Activated CD4-positive, alpha-beta T cell treated with anti-CD3 and anti-CD28 coated beads, Interleukin-2, amount 10 ng/mL, durations not matched to agents 7 days and 5 days (primary cell): ENCODE measurements around the gene PCDHGA5. TPM values are rescaled to one million over a fixed set of nuclear protein-coding genes. Genes with fewer than 3 reads are reported as not detected.
"Not testable (repeated sequence)": the region's sequence is repeated elsewhere in the genome, so short reads cannot be mapped to it uniquely, and the experiment has no call there.

Source experiments
- CTCF ChIA-PET: fragments of 350-600 bp; sonication (Branson Sonifier 250); formaldehyde crosslinking; loops from one replicate; lab custom pipeline; 2021; ENCODE audit warnings: antibody characterized with exemption; lab: Charles Lee
- POLR2A ChIA-PET: fragments of 350-600 bp; sonication (Branson Sonifier 250); formaldehyde crosslinking; loops from one replicate; lab custom pipeline; 2021; ENCODE audit warnings: antibody characterized with exemption; lab: Charles Lee
- DNase-seq: peaks from one replicate; pipeline ENCODE4 v3.0.0-alpha.2; 2020
- H3K27ac Mint-ChIP-seq: one replicate; pipeline ENCODE4 v1.8.0; 2021; ENCODE audit warnings: mild to moderate bottlenecking, moderate library complexity, mixed read lengths
- H3K27me3 Mint-ChIP-seq: one replicate; pipeline ENCODE4 v1.8.0; 2021; ENCODE audit warnings: mixed read lengths
- H3K36me3 Mint-ChIP-seq: one replicate; pipeline ENCODE4 v1.8.0; 2021; ENCODE audit warnings: low read depth, mixed read lengths
- H3K4me1 Mint-ChIP-seq: one replicate; pipeline ENCODE4 v1.8.0; 2021; ENCODE audit warnings: mixed read lengths
- H3K4me3 Mint-ChIP-seq: one replicate; pipeline ENCODE4 v1.8.0; 2021; ENCODE audit warnings: mild to moderate bottlenecking, moderate library complexity, mixed read lengths
- H3K9me3 Mint-ChIP-seq: one replicate; pipeline ENCODE4 v1.8.0; 2021; ENCODE audit warnings: mixed read lengths
- total RNA-seq, 2 experiments: library from RNA; stranded (reverse); gene quantifications; one replicate each; pipeline ENCODE4 v1.2.3, GENCODE V29; 2021

PCDHGA5 gene
- total RNA-seq, 2 experiments from 2014 or later: 0.05 TPM; not detected in 1

GRCh38 chr5:141413540-141414069 is 49.6 kb downstream of the PCDHGA5 start:
- peak overlapping the region; percentile 71 for H3K4me3 Mint-ChIP-seq
- peaks cover 23% of the 10 kb centered on the region for H3K36me3 Mint-ChIP-seq
- H3K27ac Mint-ChIP-seq: peak overlapping the region; percentile 38
- peaks cover 28% of the 10 kb centered on the region for H3K9me3 Mint-ChIP-seq
- H3K27me3 Mint-ChIP-seq: peaks cover 64% of the 10 kb centered on the region
- H3K4me1 Mint-ChIP-seq: peaks cover 18% of the 10 kb centered on the region
- DNase-seq: no peak
- POLR2A ChIA-PET: no interaction called here
- CTCF ChIA-PET: interaction anchor here (0.9 to 2.7 kb wide), 13 partner anchors 8 to 150 kb away, joined by 3 to 19 read pairs (median 10); partner anchors contain the start of genes PCDHGA11, PCDHGA12, PCDHGA9 and PCDHGB3

GRCh38 chr5:141414548-141415274 is 50.7 kb downstream of the PCDHGA5 start:
- H3K4me1 Mint-ChIP-seq: peaks cover 21% of the 10 kb centered on the region
- DNase-seq, H3K4me3 Mint-ChIP-seq, H3K27ac Mint-ChIP-seq, POLR2A ChIA-PET: not testable (repeated sequence)
- H3K9me3 Mint-ChIP-seq: peaks cover 24% of the 10 kb centered on the region
- peaks cover 60% of the 10 kb centered on the region for H3K27me3 Mint-ChIP-seq
- CTCF ChIA-PET: interaction anchor here (2.2 to 2.7 kb wide), 5 partner anchors 16 to 149 kb away, joined by 8 to 19 read pairs (median 11); partner anchors contain the start of genes PCDHGA12, PCDHGB3 and PCDHGB5
- H3K36me3 Mint-ChIP-seq: peaks cover 19% of the 10 kb centered on the region

DNA sequence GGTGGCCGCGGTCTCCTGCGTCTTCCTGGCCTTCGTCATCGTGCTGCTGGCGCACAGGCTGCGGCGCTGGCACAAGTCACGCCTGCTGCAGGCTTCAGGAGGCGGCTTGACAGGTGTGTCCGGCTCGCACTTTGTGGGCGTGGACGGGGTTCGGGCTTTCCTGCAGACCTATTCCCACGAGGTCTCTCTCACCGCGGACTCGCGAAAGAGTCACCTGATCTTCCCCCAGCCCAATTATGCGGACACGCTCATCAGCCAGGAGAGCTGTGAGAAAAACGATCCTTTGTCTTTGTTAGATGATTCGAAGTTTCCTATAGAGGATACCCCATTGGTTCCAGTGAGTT is 51.3 kb downstream of the PCDHGA5 start:
- H3K27ac Mint-ChIP-seq, H3K4me3 Mint-ChIP-seq, POLR2A ChIA-PET, DNase-seq: not testable (repeated sequence)
- H3K9me3 Mint-ChIP-seq: peaks cover 26% of the 10 kb centered on the region
- peaks cover 21% of the 10 kb centered on the region for H3K4me1 Mint-ChIP-seq
- H3K27me3 Mint-ChIP-seq: peaks cover 61% of the 10 kb centered on the region
- CTCF ChIA-PET: interaction anchor here (2.7 kb wide), 1 partner anchor 149 kb away, joined by 14 read pairs; no protein-coding TSS in a partner anchor
- peaks cover 18% of the 10 kb centered on the region for H3K36me3 Mint-ChIP-seq

Other genes with a start within 250 kb of the PCDHGA5 start
- gene PCDHB4, start 242.3 kb upstream of the PCDHGA5 start, total RNA-seq: not detected
- gene PCDHB5, start 229.0 kb upstream of the PCDHGA5 start, total RNA-seq: not detected
- not detected for gene PCDHB6, start 214.1 kb upstream of the PCDHGA5 start, total RNA-seq
- not detected for gene PCDHB7, start 191.5 kb upstream of the PCDHGA5 start, total RNA-seq
- not detected for gene PCDHB8, start 186.4 kb upstream of the PCDHGA5 start, total RNA-seq
- gene PCDHB16, start 181.8 kb upstream of the PCDHGA5 start, total RNA-seq: not detected
- gene PCDHB9, start 177.0 kb upstream of the PCDHGA5 start, total RNA-seq: not detected
- not detected for gene PCDHB10, start 171.8 kb upstream of the PCDHGA5 start, total RNA-seq
- not detected for gene PCDHB11, start 164.5 kb upstream of the PCDHGA5 start, total RNA-seq
- gene PCDHB12, start 155.4 kb upstream of the PCDHGA5 start, total RNA-seq: not detected
- gene PCDHB13, start 150.2 kb upstream of the PCDHGA5 start, total RNA-seq: not detected
- gene PCDHB14, start 140.8 kb upstream of the PCDHGA5 start, total RNA-seq: not detected
- gene PCDHB15, start 118.8 kb upstream of the PCDHGA5 start, total RNA-seq: not detected
- gene SLC25A2, start 60.1 kb upstream of the PCDHGA5 start, total RNA-seq: under 1 TPM; 0.42 to 0.52 TPM
- 10 to 100 TPM; 62.1 to 63.3 TPM for gene TAF7, start 43.4 kb upstream of the PCDHGA5 start, total RNA-seq
- gene PCDHGA1, start 33.6 kb upstream of the PCDHGA5 start, total RNA-seq: under 1 TPM; 0.04 to 0.05 TPM
- not detected for gene PCDHGA2, start 25.4 kb upstream of the PCDHGA5 start, total RNA-seq
- gene PCDHGA3, start 20.3 kb upstream of the PCDHGA5 start, total RNA-seq: not detected
- not detected for gene PCDHGB1, start 14.1 kb upstream of the PCDHGA5 start, total RNA-seq
- not detected for gene PCDHGA4, start 9.1 kb upstream of the PCDHGA5 start, total RNA-seq
- under 1 TPM; 0.08 to 0.10 TPM for gene PCDHGB2, start 4.2 kb upstream of the PCDHGA5 start, total RNA-seq
- gene PCDHGB3, start 6.1 kb downstream of the PCDHGA5 start, total RNA-seq: under 1 TPM in 1 of 2 experiments, not detected in 1; 0.12 TPM
- not detected for gene PCDHGA6, start 9.7 kb downstream of the PCDHGA5 start, total RNA-seq
- not detected for gene PCDHGA7, start 18.6 kb downstream of the PCDHGA5 start, total RNA-seq
- not detected for gene PCDHGB4, start 23.5 kb downstream of the PCDHGA5 start, total RNA-seq
- gene PCDHGA8, start 28.5 kb downstream of the PCDHGA5 start, total RNA-seq: not detected
- gene PCDHGB5, start 33.8 kb downstream of the PCDHGA5 start, total RNA-seq: not detected
- gene PCDHGA9, start 38.6 kb downstream of the PCDHGA5 start, total RNA-seq: not detected
- under 1 TPM in 1 of 2 experiments, not detected in 1; 0.04 TPM for gene PCDHGB6, start 43.9 kb downstream of the PCDHGA5 start, total RNA-seq
- not detected for gene PCDHGA10, start 48.8 kb downstream of the PCDHGA5 start, total RNA-seq
- under 1 TPM in 1 of 2 experiments, not detected in 1; 0.07 TPM for gene PCDHGB7, start 53.5 kb downstream of the PCDHGA5 start, total RNA-seq
- gene PCDHGA11, start 56.9 kb downstream of the PCDHGA5 start, total RNA-seq: not detected
- gene PCDHGA12, start 66.3 kb downstream of the PCDHGA5 start, total RNA-seq: not detected
- not detected for gene PCDHGC3, start 111.8 kb downstream of the PCDHGA5 start, total RNA-seq
- gene PCDHGC4, start 120.9 kb downstream of the PCDHGA5 start, total RNA-seq: not detected
- gene PCDHGC5, start 124.9 kb downstream of the PCDHGA5 start, total RNA-seq: not detected